Large intestine (tissue), 3 donors: ENCODE data around the gene LIMK1. TPM values are rescaled to one million over a fixed set of nuclear protein-coding genes. Genes with fewer than 3 reads are reported as not detected.
"Not testable (repeated sequence)": the region's sequence is repeated elsewhere in the genome, so short reads cannot be mapped to it uniquely, and the experiment has no call there.

Experiments used
- DNase-seq, 2 donors: peaks; one replicate each; pipeline versions ENCODE4 v3.0.0 to v3.0.0-alpha.2; 2013
- H3K27ac ChIP-seq: one replicate; pipeline ENCODE4 v1.5.1; 2013; ENCODE audit warnings: low read length
- H3K27me3 ChIP-seq: 2 replicates; pipeline ENCODE4 v1.6.1; 2013; ENCODE audit warnings: low read length; ENCODE audit not compliant: control insufficient read depth, insufficient read depth
- H3K36me3 ChIP-seq: 2 replicates; pipeline ENCODE4 v1.6.1; 2013; ENCODE audit warnings: low read length; ENCODE audit not compliant: control insufficient read depth, insufficient read depth
- H3K4me1 ChIP-seq: one replicate; pipeline ENCODE4 v1.6.1; 2013; ENCODE audit warnings: low read length; ENCODE audit not compliant: control insufficient read depth, insufficient read depth
- H3K4me3 ChIP-seq: one replicate; pipeline ENCODE4 v1.5.1; 2013; ENCODE audit warnings: low read length
- H3K9me3 ChIP-seq: one replicate; pipeline ENCODE4 v1.6.1; 2013; ENCODE audit warnings: mild to moderate bottlenecking, low read depth, low read length, moderate library complexity; ENCODE audit not compliant: control insufficient read depth
- WGBS: methylation state at CpG from one replicate; pipeline ENCODE4 v1.1.5; 2013; ENCODE audit warnings: low lambda C conversion rate; ENCODE audit not compliant: insufficient coverage; 5-methylcytosine and 5-hydroxymethylcytosine counted together
- polyA plus RNA-seq: library from polyadenylated mRNA; unstranded; fragments of 120-200 nt; gene quantifications from one replicate; pipeline ENCODE4 v1.2.1, GENCODE V29; 2013

Gene LIMK1
- polyA plus RNA-seq, 1 donor, result 10.2 TPM

- WGBS, result 77% methylated on average over 3 of the region's 20 CpGs
- DNase-seq, result no peak
- Histone ChIP-seq H3K4me3 (no peak overlapping the region), H3K4me1 (no peaks in the 10 kb centered on the region), H3K36me3 (peaks cover 2% of the 10 kb centered on the region), H3K27me3 (no peaks in the 10 kb centered on the region), H3K9me3 (peaks cover 4% of the 10 kb centered on the region), H3K27ac (no peak overlapping the region)
Measured at GRCh38 chr7:74044366-74045350, 38.9 kb upstream of the LIMK1 start.

- not testable (repeated sequence) for H3K9me3 ChIP-seq, H3K4me1 ChIP-seq, H3K27ac ChIP-seq, DNase-seq, H3K36me3 ChIP-seq, H3K4me3 ChIP-seq, H3K27me3 ChIP-seq
- no CpG with 5 or more reads among the region's 7 CpGs for WGBS
Measured at GRCh38 chr7:74046581-74046980, 37.0 kb upstream of the LIMK1 start.

GRCh38 chr7:74047804-74048380 is 35.7 kb upstream of the LIMK1 start:
- no peak overlapping the region for H3K27ac ChIP-seq
- no CpG with 5 or more reads among the region's 5 CpGs for WGBS
- no peak for DNase-seq
- H3K27me3 ChIP-seq, result no peaks in the 10 kb centered on the region
- H3K4me1 ChIP-seq, result no peaks in the 10 kb centered on the region
- H3K9me3 ChIP-seq, result peaks cover 4% of the 10 kb centered on the region
- no peak overlapping the region for H3K4me3 ChIP-seq
- H3K36me3 ChIP-seq, result peaks cover 7% of the 10 kb centered on the region

GRCh38 chr7:74048999-74049599 is 34.5 kb upstream of the LIMK1 start:
- DNase-seq, result no peak
- WGBS, result 93% methylated on average over 2 of the region's 2 CpGs
- H3K27ac ChIP-seq, result no peak overlapping the region
- no peaks in the 10 kb centered on the region for H3K27me3 ChIP-seq
- no peak overlapping the region for H3K4me3 ChIP-seq
- peaks cover 4% of the 10 kb centered on the region for H3K9me3 ChIP-seq
- H3K4me1 ChIP-seq, result no peaks in the 10 kb centered on the region
- peaks cover 7% of the 10 kb centered on the region for H3K36me3 ChIP-seq

GRCh38 chr7:74049997-74050798 is 33.4 kb upstream of the LIMK1 start:
- no peaks in the 10 kb centered on the region for H3K4me1 ChIP-seq
- DNase-seq, result no peak
- H3K36me3 ChIP-seq, result peaks cover 7% of the 10 kb centered on the region
- no peak overlapping the region for H3K4me3 ChIP-seq
- H3K27me3 ChIP-seq, result no peaks in the 10 kb centered on the region
- WGBS, result 93% methylated on average over 3 of the region's 3 CpGs
- H3K27ac ChIP-seq, result no peak overlapping the region
- H3K9me3 ChIP-seq, result peaks cover 4% of the 10 kb centered on the region

- H3K36me3 ChIP-seq, result peaks cover 7% of the 10 kb centered on the region
- H3K9me3 ChIP-seq, result peaks cover 4% of the 10 kb centered on the region
- no CpG with 5 or more reads among the region's 10 CpGs for WGBS
- no peak for DNase-seq
- no peaks in the 10 kb centered on the region for H3K27me3 ChIP-seq
- no peak overlapping the region for H3K27ac ChIP-seq
- H3K4me3 ChIP-seq, result no peak overlapping the region
- H3K4me1 ChIP-seq, result no peaks in the 10 kb centered on the region
Measured at GRCh38 chr7:74051193-74051592, 32.4 kb upstream of the LIMK1 start.

GRCh38 chr7:74051629-74052410 is 31.8 kb upstream of the LIMK1 start:
- no peaks in the 10 kb centered on the region for H3K27me3 ChIP-seq
- H3K27ac ChIP-seq, result no peak overlapping the region
- H3K4me3 ChIP-seq, result no peak overlapping the region
- no peaks in the 10 kb centered on the region for H3K4me1 ChIP-seq
- WGBS, result no CpG with 5 or more reads among the region's 16 CpGs
- peaks cover 4% of the 10 kb centered on the region for H3K9me3 ChIP-seq
- peaks cover 7% of the 10 kb centered on the region for H3K36me3 ChIP-seq
- no peak for DNase-seq

GRCh38 chr7:74052628-74053027 is 31.0 kb upstream of the LIMK1 start:
- H3K4me3 ChIP-seq, result no peak overlapping the region
- peaks cover 4% of the 10 kb centered on the region for H3K9me3 ChIP-seq
- H3K27me3 ChIP-seq, result no peaks in the 10 kb centered on the region
- WGBS, result 100% methylated on average over 1 of the region's 1 CpG
- no peak for DNase-seq
- H3K27ac ChIP-seq, result no peak overlapping the region
- H3K4me1 ChIP-seq, result no peaks in the 10 kb centered on the region
- peaks cover 7% of the 10 kb centered on the region for H3K36me3 ChIP-seq

GRCh38 chr7:74053589-74054186 is 29.9 kb upstream of the LIMK1 start:
- WGBS, result 100% methylated on average over 1 of the region's 3 CpGs
- Histone ChIP-seq H3K27me3 (no peaks in the 10 kb centered on the region), H3K27ac (no peak overlapping the region), H3K4me1 (no peaks in the 10 kb centered on the region), H3K9me3 (peaks cover 4% of the 10 kb centered on the region), H3K4me3 (no peak overlapping the region), H3K36me3 (peaks cover 7% of the 10 kb centered on the region)
- no peak for DNase-seq
